ENCODE data around the gene GIPC1.
"Not testable (repeated sequence)": the region's sequence is repeated elsewhere in the genome, so short reads cannot be mapped to it uniquely, and the experiment has no call there.

The GIPC1 gene

GRCh38 chr19:14472202-14472938 lies 23.6 kb downstream of the GIPC1 start:
- peak in 38 of 51 donors; percentile 5 to 75 (median 34) for DNase-seq

DNA sequence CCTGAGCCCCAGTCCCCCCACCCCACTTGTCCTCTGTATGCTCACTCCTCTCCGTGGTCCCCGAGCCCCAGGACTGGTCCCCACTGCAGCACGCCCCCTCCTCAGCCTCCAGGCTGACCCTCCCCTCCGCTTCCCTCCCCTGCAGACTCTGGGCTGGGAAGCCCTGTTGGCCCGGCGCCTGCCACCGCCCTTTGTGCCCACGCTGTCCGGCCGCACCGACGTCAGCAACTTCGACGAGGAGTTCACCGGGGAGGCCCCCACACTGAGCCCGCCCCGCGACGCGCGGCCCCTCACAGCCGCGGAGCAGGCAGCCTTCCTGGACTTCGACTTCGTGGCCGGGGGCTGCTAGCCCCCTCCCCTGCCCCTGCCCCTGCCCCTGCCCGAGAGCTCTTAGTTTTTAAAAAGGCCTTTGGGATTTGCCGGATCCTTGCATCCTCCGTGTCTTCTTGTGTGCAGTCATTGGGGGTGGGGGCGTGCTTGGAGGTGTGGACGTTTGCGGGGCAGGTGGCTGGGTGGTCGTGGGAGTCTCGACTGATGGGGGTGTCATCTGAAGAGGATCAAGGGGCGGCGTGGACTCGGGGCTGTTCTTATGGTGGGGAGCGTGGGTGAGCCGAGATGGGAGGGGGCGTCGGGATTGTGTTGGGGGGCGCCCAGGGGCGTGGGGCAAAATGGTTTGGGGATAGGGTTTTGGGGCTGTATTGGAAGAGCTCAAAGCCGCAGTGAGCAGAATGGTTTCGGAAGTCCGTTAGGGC lies 24.3 kb downstream of the GIPC1 start:
- DNase-seq, result no peak

- DNase-seq, result no peak
These were observed 25.7 kb downstream of the GIPC1 start for GRCh38 chr19:14470031-14470876.

- DNase-seq, result no peak
These were observed 28.1 kb downstream of the GIPC1 start for GRCh38 chr19:14467816-14468215.

DNA sequence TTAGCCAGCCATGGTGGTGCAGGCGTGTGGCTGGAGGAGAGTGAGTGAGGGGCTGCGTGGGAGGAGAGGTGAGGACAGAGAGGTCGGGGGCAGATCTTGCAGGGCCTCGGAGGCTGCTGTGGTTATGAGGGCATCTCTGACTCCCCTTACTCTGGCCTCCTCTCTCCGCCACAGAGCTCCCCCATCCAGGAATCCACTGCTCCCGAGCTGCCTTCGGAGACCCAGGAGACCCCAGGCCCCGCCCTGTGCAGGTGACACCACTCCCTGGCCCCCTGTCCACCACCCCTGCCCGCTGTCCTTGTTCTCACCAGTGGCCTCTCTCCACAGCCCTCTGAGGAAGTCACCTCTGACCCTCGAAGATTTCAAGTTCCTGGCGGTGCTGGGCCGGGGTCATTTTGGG lies 28.5 kb downstream of the GIPC1 start:
- no peak for DNase-seq

GRCh38 chr19:14463747-14464146 lies 32.2 kb downstream of the GIPC1 start:
- no peak for DNase-seq

DNA sequence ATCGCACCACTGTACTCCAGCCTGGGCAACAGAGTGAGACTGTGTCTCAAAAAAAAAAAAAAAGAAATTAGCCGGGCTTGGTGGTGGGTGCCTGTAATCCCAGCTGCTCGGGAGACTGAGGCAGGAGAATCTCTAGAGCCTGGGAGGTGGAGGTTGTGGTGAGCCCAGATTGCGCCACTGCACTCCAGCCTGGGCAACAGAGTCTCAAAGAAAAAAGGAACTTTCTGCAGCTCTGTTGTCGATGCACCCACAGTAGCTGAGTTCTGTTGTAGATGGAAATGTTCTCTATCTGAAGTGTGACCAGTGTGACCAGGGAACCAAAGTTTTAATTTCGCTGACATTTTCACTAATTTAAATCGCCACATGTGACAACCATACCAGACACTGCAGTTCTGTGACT lies 33.5 kb downstream of the GIPC1 start:
- not testable (repeated sequence) for DNase-seq

DNA sequence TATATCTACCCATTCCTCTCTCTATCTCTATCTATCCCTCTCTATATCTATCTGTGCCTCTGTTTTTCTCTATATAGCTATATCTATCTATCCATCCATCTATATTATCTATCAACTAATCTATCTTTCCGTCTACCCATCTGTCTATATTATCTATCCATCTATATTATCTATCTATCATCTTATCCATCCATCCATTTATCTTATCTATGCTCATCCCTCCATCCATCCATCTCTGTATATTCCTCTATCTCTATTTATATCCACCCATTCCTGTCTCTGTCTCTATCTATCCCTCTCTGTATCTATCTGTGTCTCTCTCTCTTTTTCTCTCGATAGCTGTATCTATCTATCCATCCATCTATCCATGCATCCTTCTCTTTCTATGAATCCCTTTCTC lies 35.0 kb downstream of the GIPC1 start:
- no peak for DNase-seq

- no peak for DNase-seq
These were observed 36.2 kb downstream of the GIPC1 start for GRCh38 chr19:14459703-14460102.

- DNase-seq, result not testable (repeated sequence)
These were observed 43.6 kb downstream of the GIPC1 start for GRCh38 chr19:14452303-14452702.

- DNase-seq, result no peak
These were observed 45.1 kb downstream of the GIPC1 start for GRCh38 chr19:14450876-14451275.

DNA sequence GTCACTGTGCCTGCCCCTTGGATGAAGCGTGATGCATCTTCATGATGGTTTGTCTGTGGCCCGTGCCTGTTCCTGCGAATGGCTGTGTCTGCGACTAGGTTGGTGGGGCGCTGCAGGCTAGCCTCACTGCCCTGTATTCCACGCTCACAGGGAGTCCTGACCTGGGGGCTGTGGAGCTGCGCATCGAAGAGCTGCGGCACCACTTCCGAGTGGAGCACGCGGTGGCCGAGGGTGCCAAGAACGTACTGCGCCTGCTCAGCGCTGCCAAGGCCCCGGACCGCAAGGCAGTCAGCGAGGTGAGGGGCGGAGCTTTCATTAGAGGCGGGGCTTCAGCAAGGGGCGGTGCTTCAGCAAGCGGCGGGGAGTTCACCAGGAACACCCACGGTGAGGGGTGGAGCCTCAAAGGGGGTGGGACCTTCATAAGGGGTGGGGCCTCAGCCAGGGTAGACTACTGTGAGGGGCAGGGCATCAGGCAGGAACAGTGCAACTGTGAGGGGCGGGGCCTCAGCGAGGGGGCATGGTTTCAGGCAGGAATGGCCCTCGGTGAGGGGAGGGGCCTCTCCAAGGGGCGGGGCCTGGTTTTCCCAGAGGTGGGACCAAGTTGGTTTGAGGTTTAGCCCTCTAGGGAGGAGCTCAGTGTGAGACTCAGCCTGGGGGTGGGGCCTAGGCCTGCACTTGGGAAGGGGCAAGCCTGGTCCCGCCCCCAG lies 45.6 kb downstream of the GIPC1 start:
- DNase-seq, result no peak

DNA sequence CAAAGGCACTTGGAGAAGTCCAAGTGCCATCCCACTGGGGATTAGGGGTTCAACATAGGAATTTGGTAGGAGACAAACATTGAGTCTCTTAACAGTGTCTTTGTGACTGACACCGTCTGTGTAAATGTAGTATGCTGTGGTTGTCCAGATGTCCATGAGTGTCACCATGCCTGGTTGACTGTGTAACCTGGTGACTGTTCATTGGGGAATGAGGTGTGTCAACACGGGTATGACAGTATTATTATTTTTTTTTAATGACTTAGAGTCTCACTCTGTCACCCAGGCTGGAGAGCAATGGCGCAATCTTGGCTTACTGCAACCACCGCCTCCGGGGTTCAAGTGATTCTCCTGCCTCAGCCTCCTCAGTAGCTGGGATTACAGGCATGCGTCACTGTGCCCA lies 46.6 kb downstream of the GIPC1 start:
- DNase-seq, result no peak

DNA sequence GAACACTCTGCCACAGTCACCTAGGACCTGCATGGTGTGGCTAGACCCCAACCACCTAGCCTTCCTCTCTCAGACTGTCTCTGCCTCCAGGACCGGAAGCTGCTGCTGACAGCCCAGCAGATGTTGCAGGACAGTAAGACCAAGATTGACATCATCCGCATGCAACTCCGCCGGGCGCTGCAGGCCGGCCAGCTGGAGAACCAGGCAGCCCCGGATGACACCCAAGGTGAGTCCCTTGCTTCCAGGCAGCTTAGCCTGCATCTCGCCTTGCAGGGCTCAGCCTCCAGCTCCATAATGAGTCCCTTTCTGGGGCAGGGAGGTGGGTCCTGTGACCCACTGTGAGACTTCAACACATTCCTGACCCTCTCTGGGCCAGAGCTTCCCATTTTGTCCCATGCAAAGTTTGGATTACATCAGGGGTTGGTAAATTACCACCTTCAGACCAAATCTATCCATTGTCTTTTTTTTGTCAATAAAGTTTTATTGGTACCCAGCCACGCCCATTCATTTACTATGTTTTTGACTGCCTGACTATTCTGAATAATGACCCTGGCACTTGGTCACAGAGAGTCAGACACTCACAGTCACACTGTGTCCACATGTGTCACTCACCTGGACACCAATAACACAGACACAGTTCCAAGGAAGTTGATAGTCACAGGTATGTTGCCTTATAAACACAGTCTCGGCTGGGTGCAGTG lies 49.4 kb downstream of the GIPC1 start:
- no peak for DNase-seq

GRCh38 chr19:14443632-14444216 lies 52.2 kb downstream of the GIPC1 start:
- no peak for DNase-seq

DNA sequence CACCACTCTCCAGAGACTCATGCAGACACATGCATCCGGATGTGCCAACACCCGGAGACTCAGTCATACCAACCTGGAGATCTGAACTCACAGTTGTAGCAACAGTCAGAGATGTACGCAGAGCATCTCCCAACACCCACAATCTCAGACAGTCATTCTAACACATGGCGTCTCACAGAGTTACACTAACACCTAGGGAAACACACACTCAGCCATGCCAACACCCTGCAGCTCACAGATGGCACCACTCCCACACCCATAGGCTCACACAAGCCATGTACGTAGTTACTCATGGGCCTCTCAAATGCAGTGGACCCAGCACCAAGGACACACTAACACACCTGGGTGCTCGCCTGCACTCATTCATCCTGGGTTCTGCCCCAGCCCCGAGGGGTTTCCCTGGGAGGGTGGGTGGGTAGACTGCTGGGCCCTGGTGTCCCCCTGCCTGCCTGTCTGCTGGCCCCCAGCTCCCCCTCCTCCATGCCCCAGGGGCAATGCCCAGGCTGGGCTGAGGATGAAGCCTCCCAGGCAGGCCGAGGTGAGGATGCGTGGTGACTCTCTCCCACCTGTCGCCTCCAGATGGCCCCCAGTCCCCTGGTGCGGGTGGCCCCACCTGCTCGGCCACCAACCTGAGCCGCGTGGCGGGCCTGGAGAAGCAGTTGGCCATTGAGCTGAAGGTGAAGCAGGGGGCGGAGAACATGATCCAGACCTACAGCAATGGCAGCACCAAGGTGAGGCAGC lies 52.9 kb downstream of the GIPC1 start:
- DNase-seq, result peak in 1 of 51 donors; percentile 79

DNA sequence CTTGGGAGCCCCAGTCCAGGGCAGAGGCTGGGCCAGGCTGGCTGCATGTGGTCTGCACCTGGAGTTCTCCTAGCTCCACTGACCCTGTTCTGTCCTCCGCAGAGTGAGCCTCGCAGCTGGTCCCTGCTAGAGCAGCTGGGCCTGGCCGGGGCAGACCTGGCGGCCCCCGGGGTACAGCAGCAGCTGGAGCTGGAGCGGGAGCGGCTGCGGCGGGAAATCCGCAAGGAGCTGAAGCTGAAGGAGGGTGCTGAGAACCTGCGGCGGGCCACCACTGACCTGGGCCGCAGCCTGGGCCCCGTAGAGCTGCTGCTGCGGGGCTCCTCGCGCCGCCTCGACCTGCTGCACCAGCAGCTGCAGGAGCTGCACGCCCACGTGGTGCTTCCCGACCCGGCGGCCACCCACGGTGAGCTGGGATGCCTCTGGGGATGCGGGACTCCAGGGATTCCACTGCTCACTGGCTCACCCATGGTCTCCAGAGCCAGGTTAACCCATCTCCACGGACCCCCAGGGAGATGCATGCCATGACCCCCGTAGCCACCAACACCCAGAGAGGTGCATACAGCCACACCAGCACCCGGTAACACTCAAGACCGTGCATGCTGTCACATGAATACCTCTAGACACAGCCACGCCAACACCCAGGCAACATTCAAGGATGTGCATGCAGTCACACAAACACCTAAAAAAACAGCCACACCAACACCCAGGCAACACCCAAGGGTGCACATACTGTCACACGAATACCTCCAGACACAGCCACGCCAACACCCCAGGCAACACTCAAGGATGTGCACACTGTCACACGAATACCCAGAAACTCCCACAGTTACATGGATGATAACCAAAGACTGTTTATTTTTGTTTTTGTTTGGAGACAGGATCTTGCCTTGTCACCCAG lies 54.6 kb downstream of the GIPC1 start:
- DNase-seq, result no peak

DNA sequence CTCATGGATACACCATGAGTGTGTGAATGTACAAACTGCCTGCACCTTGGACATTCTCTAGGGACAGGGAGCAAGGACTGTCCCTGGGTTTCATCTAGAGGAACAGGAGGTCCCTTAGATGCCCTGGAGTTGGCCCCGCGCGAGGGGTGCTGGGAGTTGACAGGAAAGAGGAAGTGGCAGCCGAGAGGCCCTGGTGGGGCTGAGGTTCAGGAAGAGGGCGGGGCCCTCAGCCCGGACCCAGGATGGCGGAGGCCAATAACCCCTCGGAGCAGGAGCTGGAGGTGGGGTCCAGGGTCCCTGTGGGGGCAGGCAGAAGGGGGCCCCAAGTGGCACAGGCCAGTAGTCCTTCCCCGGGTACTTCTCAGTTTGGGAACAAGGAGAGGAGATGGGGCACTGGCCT lies 55.9 kb downstream of the GIPC1 start:
- DNase-seq, result peak in 32 of 51 donors; percentile 2 to 51 (median 23)

- DNase-seq, result no peak
These were observed 56.9 kb downstream of the GIPC1 start for GRCh38 chr19:14439014-14439413.
